ENCODE measurements around the gene TMED1. TPM values are rescaled to one million over a fixed set of nuclear protein-coding genes. Genes with fewer than 3 reads are reported as not detected.

Gene TMED1
- total and polyA plus RNA-seq, 4 donors, result 25.8 to 49.8 (median 33.9) TPM

Small RNAs within 50 kb of the gene (small RNA-seq; reads per million reads assigned to genes)
- gene MIR199A1 (ENCODE audit: low replicate concordance) (0.13 reads per million), gene MIR6793 (ENCODE audit: low replicate concordance) (0.06 reads per million)

Other genes starting within 250 kb of the TMED1 start
- 10 to 100 TPM; 40.2 to 57.6 TPM for gene AP1M2, start 248.9 kb downstream of the TMED1 start, total RNA-seq
- 10 to 100 TPM; 31.6 to 70.9 TPM for gene AP1M2, start 248.9 kb downstream of the TMED1 start, polyA plus RNA-seq
- gene SLC44A2, start 210.7 kb downstream of the TMED1 start, total RNA-seq, result 100 to 1,000 TPM; 115 to 173 TPM
- gene SLC44A2, start 210.7 kb downstream of the TMED1 start, polyA plus RNA-seq, result 100 to 1,000 TPM in 1 of 2 donors, 10 to 100 TPM in 1; 83.6 to 122 TPM
- gene ILF3, start 181.9 kb downstream of the TMED1 start, total RNA-seq, result 100 to 1,000 TPM; 146 to 225 TPM
- 100 to 1,000 TPM; 105 to 117 TPM for gene ILF3, start 181.9 kb downstream of the TMED1 start, polyA plus RNA-seq
- 10 to 100 TPM; 21.0 to 54.5 TPM for gene QTRT1, start 134.8 kb downstream of the TMED1 start, total RNA-seq
- gene QTRT1, start 134.8 kb downstream of the TMED1 start, polyA plus RNA-seq, result 10 to 100 TPM; 46.9 to 70.6 TPM
- 100 to 1,000 TPM; 202 to 277 TPM for gene DNM2, start 118.1 kb downstream of the TMED1 start, total RNA-seq
- 100 to 1,000 TPM; 172 to 206 TPM for gene DNM2, start 118.1 kb downstream of the TMED1 start, polyA plus RNA-seq
- gene C19orf38, start 12.2 kb upstream of the TMED1 start, total RNA-seq, result 1 to 10 TPM; 7.5 to 9.0 TPM
- 10 to 100 TPM in 1 of 2 donors, 1 to 10 TPM in 1; 4.2 to 48.7 TPM for gene C19orf38, start 12.2 kb upstream of the TMED1 start, polyA plus RNA-seq
- 10 to 100 TPM; 19.9 to 35.5 TPM for gene CARM1, start 35.3 kb upstream of the TMED1 start, total RNA-seq
- gene CARM1, start 35.3 kb upstream of the TMED1 start, polyA plus RNA-seq, result 10 to 100 TPM; 24.8 to 30.9 TPM
- gene YIPF2, start 92.4 kb upstream of the TMED1 start, total RNA-seq, result 10 to 100 TPM; 54.7 to 73.9 TPM
- gene YIPF2, start 92.4 kb upstream of the TMED1 start, polyA plus RNA-seq, result 10 to 100 TPM; 60.9 to 77.8 TPM
- 10 to 100 TPM; 17.7 to 20.4 TPM for gene TIMM29, start 92.6 kb upstream of the TMED1 start, total RNA-seq
- 10 to 100 TPM; 15.6 to 16.8 TPM for gene TIMM29, start 92.6 kb upstream of the TMED1 start, polyA plus RNA-seq
- 100 to 1,000 TPM; 112 to 116 TPM for gene SMARCA4, start 124.8 kb upstream of the TMED1 start, total RNA-seq
- gene SMARCA4, start 124.8 kb upstream of the TMED1 start, polyA plus RNA-seq, result 10 to 100 TPM; 52.3 to 69.9 TPM

Measured in lung (tissue), 5 donors.